Activated T-helper 1 cell treated with anti-CD3 and anti-CD28 coated beads, Interleukin-12 subunit alpha, Interleukin-12 subunit beta, Interleukin-2, Interleukin-4 antibody, amounts not matched to agents 30 ng/mL and 10 ng/mL and 1 ng/mL, durations not matched to agents 14 hours and 24 hours and 36 hours (primary cell): ENCODE measurements around the gene CBX3. TPM values are rescaled to one million over a fixed set of nuclear protein-coding genes. Genes with fewer than 3 reads are reported as not detected.

Experiments used
- DNase-seq: peaks from one replicate; pipeline ENCODE4 v3.0.0; 2021; ENCODE audit warnings: low spot score
- H3K27ac Mint-ChIP-seq: one replicate; pipeline ENCODE4 v1.8.0; 2021; ENCODE audit warnings: mild to moderate bottlenecking, mixed read lengths
- H3K27me3 Mint-ChIP-seq: one replicate; pipeline ENCODE4 v1.8.0; 2022; ENCODE audit warnings: mild to moderate bottlenecking, moderate library complexity, mixed read lengths; ENCODE audit not compliant: insufficient read depth
- H3K36me3 Mint-ChIP-seq: one replicate; pipeline ENCODE4 v1.8.0; 2021; ENCODE audit warnings: low read depth, mixed read lengths
- H3K4me1 Mint-ChIP-seq: one replicate; pipeline ENCODE4 v1.8.0; 2021; ENCODE audit warnings: low read depth, mixed read lengths
- H3K4me3 Mint-ChIP-seq: one replicate; pipeline ENCODE4 v1.8.0; 2021; ENCODE audit warnings: mild to moderate bottlenecking, moderate library complexity, mixed read lengths
- H3K9me3 Mint-ChIP-seq: one replicate; pipeline ENCODE4 v1.8.0; 2021; ENCODE audit warnings: mixed read lengths
- intact Hi-C: fragments of 100-400 bp; cut with micrococcal nuclease; formaldehyde crosslinking; loops from one replicate; pipeline ENCODE4 v1.15.1; 2024
- total RNA-seq: library from RNA; stranded (reverse); gene quantifications from 2 replicates; pipeline ENCODE4 v1.2.3, GENCODE V29; 2022

CBX3 gene
- total RNA-seq, 1 donor from 2014 or later: 284 TPM

DNA sequence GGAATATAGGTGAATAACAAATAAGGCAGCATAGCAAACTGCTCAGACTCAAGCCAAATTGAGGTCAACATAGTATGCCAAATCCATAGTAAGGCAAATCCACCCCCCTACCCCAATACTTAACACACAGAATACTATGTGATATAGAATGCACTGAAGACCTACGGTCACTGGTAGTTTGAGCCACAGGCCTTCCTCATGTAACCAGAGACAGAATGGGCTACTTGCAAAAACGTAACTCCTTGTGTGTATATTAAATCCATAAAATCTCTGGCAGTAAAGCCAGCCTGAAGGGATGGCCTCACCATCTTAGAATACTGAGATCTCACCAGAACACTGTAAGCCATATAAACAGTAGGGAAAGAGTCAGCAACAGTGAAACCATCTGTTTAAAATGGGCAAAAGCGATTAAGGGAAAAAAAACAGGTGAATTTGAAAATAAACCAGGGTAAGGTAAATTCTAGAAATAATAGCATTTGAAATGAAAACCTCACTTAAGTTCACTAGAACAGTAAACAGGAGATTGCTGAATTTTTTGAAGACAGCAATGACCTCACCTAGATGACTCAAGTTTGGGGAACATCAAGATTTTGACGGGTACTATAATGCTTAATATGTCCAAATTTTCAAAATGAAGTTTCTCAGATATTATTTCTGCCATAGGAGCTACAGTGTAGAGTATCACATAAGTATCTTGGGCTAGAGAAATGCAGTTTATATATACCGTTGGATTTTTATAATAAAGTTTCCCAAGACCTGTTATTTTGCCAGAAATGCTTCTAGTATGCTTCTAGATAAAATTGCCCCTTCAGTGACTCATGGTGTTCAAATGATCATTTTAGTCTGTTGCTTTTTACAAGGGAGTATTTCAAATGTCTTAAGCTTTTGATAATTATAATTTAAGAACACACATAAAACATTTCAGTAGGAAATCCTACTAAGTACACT is 14.9 kb upstream of the CBX3 start:
- intact Hi-C loops: loop anchor here (1.0 kb wide), 1 partner anchor 30 kb away; no protein-coding TSS in a partner anchor
- Mint-ChIP-seq H3K9me3 (no peaks in the 10 kb centered on the region), H3K27me3 (no peaks in the 10 kb centered on the region), H3K4me3 (no peak overlapping the region), H3K4me1 (peaks cover 71% of the 10 kb centered on the region), H3K27ac (peak overlapping the region; percentile 76), H3K36me3 (peaks cover 69% of the 10 kb centered on the region)
- DNase-seq: no peak

DNA sequence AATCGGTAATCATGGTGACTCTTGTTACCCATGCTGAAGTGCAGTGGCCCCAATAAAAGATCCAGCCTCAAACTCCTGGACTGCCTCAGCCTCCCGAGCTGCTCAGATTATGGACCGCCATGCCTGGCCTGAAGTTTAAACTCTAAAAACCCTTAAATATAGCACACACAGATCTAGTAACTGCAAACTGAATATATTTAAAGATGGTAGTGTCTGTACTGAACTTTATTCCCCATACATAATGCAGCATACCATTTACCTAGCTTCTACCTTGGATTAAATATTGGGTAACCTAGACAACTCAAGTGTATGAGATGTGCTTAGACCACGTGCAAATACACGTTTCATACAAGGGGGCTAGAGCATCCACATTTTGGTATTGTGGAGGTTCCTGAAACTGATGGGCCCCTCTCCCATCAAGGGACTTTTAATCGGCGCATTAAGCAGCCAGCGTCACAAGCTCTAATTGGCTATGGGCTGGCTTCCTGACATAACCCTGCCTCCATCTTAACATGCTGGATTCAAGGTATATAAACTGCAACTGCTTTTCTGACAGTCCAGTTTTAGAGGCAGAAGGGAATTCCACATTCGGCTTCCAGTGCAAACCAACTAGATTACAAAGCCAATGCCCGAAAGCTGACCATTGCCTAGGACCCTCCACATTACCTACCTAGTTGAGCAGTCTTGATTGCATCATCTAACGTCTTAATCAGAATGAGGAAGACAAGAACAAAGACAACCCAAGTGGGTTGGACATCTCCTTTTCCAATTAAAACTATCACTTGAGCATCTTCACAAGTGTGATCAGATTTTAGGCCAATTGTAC is 14.0 kb upstream of the CBX3 start:
- H3K9me3 Mint-ChIP-seq: no peaks in the 10 kb centered on the region
- no peak overlapping the region for H3K4me3 Mint-ChIP-seq
- intact Hi-C loops: loop anchor here (1.0 kb wide), 1 partner anchor 96 kb away; no protein-coding TSS in a partner anchor
- peaks cover 75% of the 10 kb centered on the region for H3K36me3 Mint-ChIP-seq
- H3K27me3 Mint-ChIP-seq: no peaks in the 10 kb centered on the region
- H3K4me1 Mint-ChIP-seq: peaks cover 78% of the 10 kb centered on the region
- H3K27ac Mint-ChIP-seq: peak overlapping the region; percentile 76
- DNase-seq: no peak

DNA sequence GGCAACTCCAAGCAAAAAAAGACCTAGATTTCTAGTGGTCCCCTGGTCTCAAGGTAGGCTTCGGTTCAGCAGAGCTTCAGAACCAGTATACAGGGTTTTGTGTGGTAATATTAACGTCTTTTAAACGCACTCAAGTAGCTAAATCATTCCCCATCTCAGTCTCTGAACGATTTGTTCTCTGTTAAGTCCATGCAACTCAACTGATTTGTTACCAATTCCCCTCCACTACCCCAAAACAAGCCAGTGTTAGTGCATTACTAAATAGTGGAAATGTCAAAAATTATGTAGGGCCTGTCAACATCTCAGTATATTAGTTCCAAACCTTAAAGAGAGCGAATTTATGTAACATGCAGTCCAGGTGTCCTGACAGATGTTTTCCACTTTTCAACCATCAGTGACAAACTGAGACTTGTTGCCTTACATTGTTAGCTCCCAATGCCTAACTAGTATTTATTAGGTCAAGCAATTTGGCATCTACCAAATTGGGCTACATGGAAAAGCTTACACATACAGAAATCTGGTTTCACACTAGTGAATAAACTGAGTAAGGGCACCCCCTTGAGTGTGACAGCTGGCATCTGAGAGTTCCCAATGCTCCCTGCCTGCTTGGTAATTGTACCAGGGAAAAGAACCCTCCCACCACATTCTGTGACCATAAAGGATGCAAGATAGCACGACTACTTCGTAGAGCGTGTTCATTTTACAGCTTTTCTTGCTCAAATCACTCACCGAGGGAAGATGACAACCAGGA is 13.2 kb upstream of the CBX3 start:
- peaks cover 83% of the 10 kb centered on the region for H3K36me3 Mint-ChIP-seq
- H3K4me1 Mint-ChIP-seq: peaks cover 86% of the 10 kb centered on the region
- no peaks in the 10 kb centered on the region for H3K27me3 Mint-ChIP-seq
- H3K9me3 Mint-ChIP-seq: no peaks in the 10 kb centered on the region
- no peak for DNase-seq
- intact Hi-C loops: loop anchor here (1.0 kb wide), 1 partner anchor 97 kb away; no protein-coding TSS in a partner anchor
- H3K27ac Mint-ChIP-seq: peak overlapping the region; percentile 76
- no peak overlapping the region for H3K4me3 Mint-ChIP-seq

DNA sequence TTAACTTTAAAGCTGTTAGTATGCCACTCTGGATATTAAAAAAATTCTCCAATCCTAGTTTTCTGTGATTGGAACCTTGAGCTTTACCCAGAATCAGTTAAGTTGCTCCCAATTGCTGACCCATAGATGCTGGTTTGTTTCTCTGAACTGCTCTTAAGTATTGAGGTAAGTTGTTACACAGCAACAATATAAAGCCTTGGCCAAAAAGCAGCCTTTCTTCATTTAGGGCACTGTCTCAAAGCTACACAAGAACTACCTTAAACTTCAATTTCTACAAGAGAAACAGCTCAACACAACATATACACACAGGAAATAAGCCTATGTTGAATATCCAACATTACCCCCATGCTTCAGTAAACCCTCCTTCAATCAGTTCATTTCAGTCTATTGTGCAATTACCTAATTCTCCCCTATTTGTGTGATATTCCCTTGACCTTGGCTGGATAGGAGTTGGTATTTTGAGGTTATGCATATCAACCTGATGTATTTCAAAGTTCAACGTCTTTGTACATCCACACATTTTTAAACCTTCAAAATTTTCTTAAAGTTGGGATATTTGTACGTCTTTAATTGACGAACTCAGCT is 12.5 kb upstream of the CBX3 start:
- peak overlapping the region; percentile 9 for H3K27ac Mint-ChIP-seq
- no peaks in the 10 kb centered on the region for H3K27me3 Mint-ChIP-seq
- no peak overlapping the region for H3K4me3 Mint-ChIP-seq
- peaks cover 84% of the 10 kb centered on the region for H3K36me3 Mint-ChIP-seq
- H3K9me3 Mint-ChIP-seq: no peaks in the 10 kb centered on the region
- DNase-seq: no peak
- intact Hi-C loops: loop anchor here (1.0 kb wide), 2 partner anchors 8 to 98 kb away; no protein-coding TSS in a partner anchor
- peaks cover 87% of the 10 kb centered on the region for H3K4me1 Mint-ChIP-seq

DNA sequence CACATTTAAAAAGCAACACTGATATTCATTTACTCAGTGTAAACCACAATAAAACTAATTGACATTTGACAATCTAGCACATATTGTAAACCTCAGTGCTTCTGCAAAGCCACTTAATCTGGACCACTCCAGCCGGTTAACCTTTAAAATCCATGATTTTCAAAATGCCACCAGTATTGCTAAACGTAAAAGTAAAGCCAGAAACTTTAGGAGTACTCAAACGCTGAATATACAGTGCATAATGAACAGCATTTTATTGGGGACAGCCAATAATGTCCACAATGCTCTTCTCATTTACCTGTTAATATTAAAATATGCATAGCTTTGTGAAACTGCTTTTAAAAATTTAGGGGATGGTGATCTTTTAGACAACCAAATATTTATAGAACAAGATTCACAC is 11.8 kb upstream of the CBX3 start:
- Mint-ChIP-seq H3K36me3 (peaks cover 84% of the 10 kb centered on the region), H3K27me3 (no peaks in the 10 kb centered on the region), H3K9me3 (no peaks in the 10 kb centered on the region), H3K4me3 (no peak overlapping the region), H3K27ac (peak overlapping the region; percentile 9), H3K4me1 (peaks cover 87% of the 10 kb centered on the region)
- intact Hi-C loops: loop anchor here (1.0 kb wide), 1 partner anchor 8 kb away; no protein-coding TSS in a partner anchor
- no peak for DNase-seq

DNA sequence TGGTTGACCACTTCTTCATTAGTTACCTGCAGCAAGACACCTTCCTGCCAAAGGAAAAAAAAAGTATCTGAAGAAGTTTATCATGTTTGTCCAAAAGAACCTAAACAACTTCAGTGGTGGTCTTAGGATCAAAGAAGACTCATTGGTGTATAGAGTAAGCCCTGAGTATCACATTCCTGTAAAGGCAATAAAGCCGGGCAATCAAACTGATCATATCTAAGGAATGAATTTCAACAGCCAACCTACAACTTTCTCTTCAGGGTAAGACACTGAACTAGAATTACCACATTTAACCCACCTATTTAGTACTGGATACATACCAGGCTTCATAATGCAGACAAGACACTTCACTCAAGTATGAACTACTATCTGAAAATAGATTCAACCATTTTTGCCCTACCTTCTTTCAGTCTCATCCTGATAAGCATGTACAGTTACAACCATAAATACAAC is 11.1 kb upstream of the CBX3 start:
- peaks cover 82% of the 10 kb centered on the region for H3K36me3 Mint-ChIP-seq
- no peak for DNase-seq
- intact Hi-C loops: no loop called here
- H3K9me3 Mint-ChIP-seq: no peaks in the 10 kb centered on the region
- peaks cover 83% of the 10 kb centered on the region for H3K4me1 Mint-ChIP-seq
- H3K27ac Mint-ChIP-seq: peak overlapping the region; percentile 56
- H3K27me3 Mint-ChIP-seq: no peaks in the 10 kb centered on the region
- peak overlapping the region; percentile 26 for H3K4me3 Mint-ChIP-seq

DNA sequence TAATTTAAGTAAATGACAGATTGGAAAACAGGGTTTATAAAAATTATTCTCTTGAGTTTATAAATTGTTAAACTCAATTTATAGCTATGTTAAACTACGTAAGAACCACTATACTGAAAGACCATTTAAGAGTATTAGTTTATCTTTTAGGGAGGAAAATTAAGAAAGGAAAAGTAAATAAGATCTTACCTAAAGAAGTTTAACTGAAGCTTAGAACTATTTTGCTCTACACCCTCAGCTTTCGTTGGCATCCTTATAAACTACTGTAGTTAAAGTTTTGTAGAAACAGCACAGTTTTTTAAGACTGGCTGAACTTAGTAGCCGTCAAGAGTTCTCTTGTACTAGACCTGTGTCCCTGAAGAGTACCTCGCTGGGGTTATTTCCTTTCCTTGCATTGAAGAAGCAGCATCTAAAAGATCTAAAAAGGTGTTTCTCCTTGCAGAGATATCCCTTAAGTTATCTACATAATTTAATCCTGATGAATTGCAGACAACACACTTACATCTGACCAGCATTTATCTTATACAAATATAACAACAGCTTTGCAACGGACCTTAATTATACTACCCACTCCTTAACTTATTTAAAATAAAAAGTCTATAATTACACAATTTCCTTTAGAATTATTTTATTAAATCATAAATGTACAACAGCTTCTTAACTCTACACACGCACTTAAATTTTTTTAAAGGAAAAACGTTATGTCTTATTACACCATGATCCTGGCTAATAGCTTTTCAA is 10.1 kb upstream of the CBX3 start:
- DNase-seq: no peak
- Mint-ChIP-seq H3K27ac (no peak overlapping the region), H3K4me3 (peak overlapping the region; percentile 26), H3K36me3 (peaks cover 84% of the 10 kb centered on the region), H3K4me1 (peaks cover 85% of the 10 kb centered on the region), H3K27me3 (no peaks in the 10 kb centered on the region), H3K9me3 (no peaks in the 10 kb centered on the region)
- intact Hi-C loops: no loop called here

DNA sequence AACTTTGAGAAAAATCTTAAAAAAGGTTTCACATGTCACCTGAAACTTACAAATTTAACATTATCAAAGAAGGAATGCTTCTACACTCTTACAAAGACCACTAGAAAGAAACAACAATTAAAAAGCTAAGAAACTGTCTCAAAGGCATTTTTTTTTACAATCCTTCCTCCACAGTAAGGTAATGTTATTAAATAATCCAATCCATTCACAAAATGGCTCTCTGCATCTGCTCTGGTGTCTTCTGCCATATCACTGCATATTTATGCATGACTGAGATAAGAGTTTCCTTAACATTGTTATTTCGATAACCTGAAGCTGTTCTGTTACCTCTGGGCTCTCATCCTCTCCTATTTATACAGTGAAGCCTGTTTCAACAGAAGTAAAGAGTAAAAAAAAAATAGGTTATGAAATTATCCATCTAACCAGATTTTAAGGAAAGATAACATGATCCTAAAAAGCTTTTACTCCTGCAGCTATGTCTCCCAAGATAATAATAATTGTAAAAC is 9.5 kb upstream of the CBX3 start:
- peak overlapping the region; percentile 78 for H3K4me3 Mint-ChIP-seq

DNA sequence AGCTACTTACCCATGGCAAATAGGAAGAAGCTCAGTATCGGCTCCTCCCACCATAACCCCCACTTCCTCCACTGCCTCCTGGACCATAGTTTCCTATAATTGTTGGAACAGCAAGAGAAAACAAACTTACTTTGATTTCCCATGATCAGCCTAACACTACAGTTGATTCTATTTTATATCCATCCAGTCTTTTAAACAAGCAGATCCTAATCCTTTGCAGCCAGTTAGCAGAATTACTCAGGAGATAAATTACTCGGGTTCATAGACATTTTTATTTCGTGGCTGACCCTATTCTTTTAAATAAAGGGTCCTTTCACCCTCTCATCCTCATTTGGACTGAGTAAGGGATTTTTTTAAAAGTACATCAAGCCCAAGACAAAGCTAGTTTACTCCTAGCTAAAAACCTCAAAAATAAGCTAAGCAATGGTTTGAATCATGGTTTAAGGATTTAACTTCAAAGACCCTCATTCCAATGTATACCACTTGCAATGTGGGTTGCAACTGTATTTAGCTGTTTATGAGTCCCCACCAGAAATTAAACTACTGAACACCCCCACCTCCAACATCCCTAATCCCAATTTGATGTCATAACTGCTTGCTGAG is 9.0 kb upstream of the CBX3 start:
- Mint-ChIP-seq H3K27me3 (no peaks in the 10 kb centered on the region), H3K36me3 (peaks cover 85% of the 10 kb centered on the region), H3K9me3 (no peaks in the 10 kb centered on the region), H3K27ac (peak overlapping the region; percentile 84), H3K4me1 (peaks cover 83% of the 10 kb centered on the region), H3K4me3 (peak overlapping the region; percentile 78)
- DNase-seq: no peak
- intact Hi-C loops: no loop called here

More for the DNA sequence above, 9.5 kb upstream of the CBX3 start:
- Mint-ChIP-seq H3K27me3 (no peaks in the 10 kb centered on the region), H3K36me3 (peaks cover 85% of the 10 kb centered on the region), H3K4me1 (peaks cover 85% of the 10 kb centered on the region), H3K9me3 (no peaks in the 10 kb centered on the region), H3K27ac (peak overlapping the region; percentile 55)
- no peak for DNase-seq
- intact Hi-C loops: no loop called here

DNA sequence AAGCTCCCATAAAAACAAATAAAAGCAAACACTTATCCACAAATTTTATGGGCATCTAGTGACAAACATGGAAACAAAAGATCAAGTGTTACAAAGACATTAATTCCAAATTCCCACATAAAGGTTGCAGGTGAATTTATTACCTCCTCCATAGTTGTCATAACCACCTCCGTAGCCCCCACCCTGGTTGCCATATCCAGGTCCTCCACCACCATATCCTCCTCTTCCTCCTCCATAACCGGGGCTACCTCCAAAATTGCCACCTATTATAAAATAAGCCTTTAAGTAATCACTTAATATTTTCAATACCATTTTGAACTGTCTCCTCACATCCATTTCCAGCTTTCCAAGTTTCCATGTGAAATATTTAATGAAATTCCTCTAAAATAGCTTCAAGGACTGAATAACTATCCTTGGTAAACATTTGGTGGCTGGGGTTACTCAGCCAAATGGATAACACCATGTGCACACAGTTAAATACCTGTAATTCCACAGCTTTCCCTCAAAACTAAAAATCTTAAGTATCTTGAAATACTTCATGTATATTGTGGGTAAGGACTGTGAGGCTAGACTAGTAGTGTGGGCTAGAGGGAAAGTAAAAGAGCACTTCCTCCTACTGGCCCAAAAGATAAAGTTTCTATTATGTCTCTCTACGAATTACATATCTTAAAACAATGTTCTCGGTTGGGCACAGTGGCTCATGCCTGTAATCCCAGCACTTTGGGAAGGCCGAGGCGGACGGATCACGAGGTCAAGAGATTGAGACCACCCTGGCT is 7.9 kb upstream of the CBX3 start:
- Mint-ChIP-seq H3K4me1 (peaks cover 74% of the 10 kb centered on the region), H3K36me3 (peaks cover 90% of the 10 kb centered on the region)
- intact Hi-C loops: no loop called here

More for the DNA sequence above, 7.9 kb upstream of the CBX3 start:
- DNase-seq: no peak
- peak overlapping the region; percentile 78 for H3K4me3 Mint-ChIP-seq
- H3K27me3 Mint-ChIP-seq: no peaks in the 10 kb centered on the region
- H3K9me3 Mint-ChIP-seq: no peaks in the 10 kb centered on the region
- peak overlapping the region; percentile 84 for H3K27ac Mint-ChIP-seq
